OCI-LY1 (cell line): ENCODE results near the gene NR1D2.

Source experiments
- CTCF ChIP-seq: fragments of 200-600 bp; sonication (generic), shearing (Covaris generic); IDR thresholded peaks from 2 replicates; pipeline ENCODE4 v1.5.1; 2017; ENCODE audit warnings: mild to moderate bottlenecking, antibody characterized with exemption, low read length, moderate library complexity, mixed read lengths
- EZH2 ChIP-seq: fragments of 200-600 bp; sonication (generic), shearing (Covaris generic); IDR thresholded peaks from 2 replicates; pipeline ENCODE4 v1.8.0; 2017; ENCODE audit warnings: borderline replicate concordance, mixed run types, mild to moderate bottlenecking, antibody characterized with exemption, low read length, moderate library complexity, mixed read lengths

- TF ChIP-seq CTCF (no peak), EZH2 (no peak)
Observed at GRCh38 chr3:24023197-24023596, 78.1 kb downstream of the NR1D2 start.
